Vagina (tissue), 2 donors: ENCODE data around the gene CDKL1. TPM values are rescaled to one million over a fixed set of nuclear protein-coding genes. Genes with fewer than 3 reads are reported as not detected.
"Not testable (repeated sequence)": the region's sequence is repeated elsewhere in the genome, so short reads cannot be mapped to it uniquely, and the experiment has no call there.

Experiments used
- DNase-seq, 2 donors: peaks; one replicate each; pipeline ENCODE4 v3.0.0-alpha.2; 2017; ENCODE audit errors: extremely low spot score in 2 of 2
- H3K27ac ChIP-seq: fragments of 200-600 bp; sonication (generic); one replicate; pipeline ENCODE4 v1.5.1; 2019
- H3K27me3 ChIP-seq: fragments of 200-600 bp; sonication (generic); one replicate; pipeline ENCODE4 v1.5.1; 2019
- H3K36me3 ChIP-seq, 2 donors: fragments of 200-600 bp; sonication (generic); one replicate each; pipeline ENCODE4 v1.5.1; 2017 to 2019
- H3K4me1 ChIP-seq: fragments of 200-600 bp; sonication (generic); one replicate; pipeline ENCODE4 v1.5.1; 2019
- H3K4me3 ChIP-seq, 2 donors: fragments of 200-600 bp; sonication (generic); 1 replicate in 1 of 2; 2 replicates in 1 of 2; pipeline ENCODE4 v1.5.1; 2016 to 2019
- H3K9me3 ChIP-seq: fragments of 200-600 bp; sonication (generic); one replicate; pipeline ENCODE4 v1.5.1; 2019
- CTCF ChIP-seq, 3 experiments: fragments of 450-650 bp in 2 of 3; fragments of 200-600 bp in 1 of 3; sonication (generic) in 1 of 3; IDR thresholded peaks; one replicate each; pipeline ENCODE4 v1.5.1; 2017 to 2019; ENCODE audit warnings: antibody characterized with exemption in 3 of 3, mild to moderate bottlenecking in 2 of 3, moderate library complexity in 2 of 3
- POLR2A ChIP-seq, 2 donors: fragments of 450-650 bp; IDR thresholded peaks; one replicate each; pipeline ENCODE4 v1.6.1; 2017; ENCODE audit warnings: antibody characterized with exemption in 2 of 2, mild to moderate bottlenecking in 2 of 2, moderate library complexity in 2 of 2
- POLR2AphosphoS5 ChIP-seq, 2 donors: sonication (generic); formaldehyde crosslinking; IDR thresholded peaks; one replicate each; pipeline ENCODE4 v1.9.0; 2017; ENCODE audit warnings: antibody characterized with exemption in 2 of 2, mild to moderate bottlenecking in 2 of 2, low read depth in 1 of 2; ENCODE audit not compliant: insufficient read depth in 1 of 2
- intact Hi-C: fragments of 100-400 bp; cut with DNase I; formaldehyde crosslinking; loops from one replicate; pipeline ENCODE4 v1.15.1; 2023
- total RNA-seq: library from RNA; depleted of rRNA; stranded (reverse); fragments of >200 nt; gene quantifications from one replicate; pipeline ENCODE4 v1.2.3, GENCODE V29; 2016

The CDKL1 gene
- total RNA-seq, 1 donor from 2014 or later = 30.7 TPM

GRCh38 chr14:50319721-50320120, 77.0 kb downstream of the CDKL1 start:
- TF ChIP-seq CTCF (IDR thresholded peaks at IDR 0.05) = no peak
- no peak for TF ChIP-seq POLR2AphosphoS5 (IDR thresholded peaks at IDR 0.05; ENCODE audit: insufficient read depth in 1 of 2, low read depth in 1 of 2)
- TF ChIP-seq POLR2A (IDR thresholded peaks at IDR 0.05) = no peak
- H3K4me3 ChIP-seq = no peak overlapping the region
- no peaks in the 10 kb centered on the region for H3K36me3 ChIP-seq
- no peak for DNase-seq
- no peaks in the 10 kb centered on the region for H3K27me3 ChIP-seq
- peak overlapping the region; percentile 64 for H3K27ac ChIP-seq
- peaks cover 19% of the 10 kb centered on the region for H3K4me1 ChIP-seq
- no peaks in the 10 kb centered on the region for H3K9me3 ChIP-seq
- intact Hi-C loops = loop anchor here (2.0 kb wide), 1 partner anchor 213 kb away; the partner anchor contains the start of gene MAP4K5

- Histone ChIP-seq H3K4me3 (no peak overlapping the region), H3K27me3 (no peaks in the 10 kb centered on the region), H3K36me3 (no peaks in the 10 kb centered on the region), H3K9me3 (no peaks in the 10 kb centered on the region), H3K27ac (peak overlapping the region; percentile 64), H3K4me1 (peaks cover 19% of the 10 kb centered on the region)
- TF ChIP-seq POLR2A (IDR thresholded peaks at IDR 0.05) (no peak), CTCF (IDR thresholded peaks at IDR 0.05) (no peak), POLR2AphosphoS5 (IDR thresholded peaks at IDR 0.05; ENCODE audit: insufficient read depth in 1 of 2, low read depth in 1 of 2) (peak in 1 of 2 donors; percentile 12)
- intact Hi-C loops = no loop called here
- no peak for DNase-seq
Measured at GRCh38 chr14:50319293-50319692, 77.4 kb downstream of the CDKL1 start.

GRCh38 chr14:50318031-50318626, 78.6 kb downstream of the CDKL1 start:
- no peak overlapping the region for H3K4me3 ChIP-seq
- H3K27ac ChIP-seq = no peak overlapping the region
- no peak for TF ChIP-seq POLR2A (IDR thresholded peaks at IDR 0.05)
- peak in 1 of 2 donors; percentile 50 for TF ChIP-seq POLR2AphosphoS5 (IDR thresholded peaks at IDR 0.05; ENCODE audit: insufficient read depth in 1 of 2, low read depth in 1 of 2)
- peak; percentile 31 to 57 (median 31) for TF ChIP-seq CTCF (IDR thresholded peaks at IDR 0.05)
- intact Hi-C loops = no loop called here
- H3K9me3 ChIP-seq = no peaks in the 10 kb centered on the region
- no peak for DNase-seq
- no peaks in the 10 kb centered on the region for H3K36me3 ChIP-seq
- peaks cover 23% of the 10 kb centered on the region for H3K4me1 ChIP-seq
- H3K27me3 ChIP-seq = no peaks in the 10 kb centered on the region

GRCh38 chr14:50314098-50314497, 82.6 kb downstream of the CDKL1 start:
- H3K9me3 ChIP-seq, intact Hi-C loops, H3K36me3 ChIP-seq, H3K27me3 ChIP-seq, H3K27ac ChIP-seq, DNase-seq, H3K4me3 ChIP-seq: not testable (repeated sequence)
- H3K4me1 ChIP-seq = peaks cover 17% of the 10 kb centered on the region

GRCh38 chr14:50312734-50313054, 84.0 kb downstream of the CDKL1 start:
- TF ChIP-seq CTCF (IDR thresholded peaks at IDR 0.05) (no peak), POLR2AphosphoS5 (IDR thresholded peaks at IDR 0.05; ENCODE audit: insufficient read depth in 1 of 2, low read depth in 1 of 2) (no peak), POLR2A (IDR thresholded peaks at IDR 0.05) (no peak)
- Histone ChIP-seq H3K27ac (peak overlapping the region; percentile 93), H3K27me3 (no peaks in the 10 kb centered on the region), H3K36me3 (no peaks in the 10 kb centered on the region), H3K9me3 (no peaks in the 10 kb centered on the region), H3K4me1 (peaks cover 17% of the 10 kb centered on the region), H3K4me3 (peak overlapping the region; percentile 84 to 87)
- intact Hi-C loops = no loop called here
- no peak for DNase-seq
